Measurements from ENCODE around the gene SMG7.

The SMG7 gene

GRCh38 chr1:183467687-183468086 is 4.6 kb upstream of the SMG7 start:
- DNase-seq (ENCODE audit: low read depth in 2 of 2) = no peak

DNA sequence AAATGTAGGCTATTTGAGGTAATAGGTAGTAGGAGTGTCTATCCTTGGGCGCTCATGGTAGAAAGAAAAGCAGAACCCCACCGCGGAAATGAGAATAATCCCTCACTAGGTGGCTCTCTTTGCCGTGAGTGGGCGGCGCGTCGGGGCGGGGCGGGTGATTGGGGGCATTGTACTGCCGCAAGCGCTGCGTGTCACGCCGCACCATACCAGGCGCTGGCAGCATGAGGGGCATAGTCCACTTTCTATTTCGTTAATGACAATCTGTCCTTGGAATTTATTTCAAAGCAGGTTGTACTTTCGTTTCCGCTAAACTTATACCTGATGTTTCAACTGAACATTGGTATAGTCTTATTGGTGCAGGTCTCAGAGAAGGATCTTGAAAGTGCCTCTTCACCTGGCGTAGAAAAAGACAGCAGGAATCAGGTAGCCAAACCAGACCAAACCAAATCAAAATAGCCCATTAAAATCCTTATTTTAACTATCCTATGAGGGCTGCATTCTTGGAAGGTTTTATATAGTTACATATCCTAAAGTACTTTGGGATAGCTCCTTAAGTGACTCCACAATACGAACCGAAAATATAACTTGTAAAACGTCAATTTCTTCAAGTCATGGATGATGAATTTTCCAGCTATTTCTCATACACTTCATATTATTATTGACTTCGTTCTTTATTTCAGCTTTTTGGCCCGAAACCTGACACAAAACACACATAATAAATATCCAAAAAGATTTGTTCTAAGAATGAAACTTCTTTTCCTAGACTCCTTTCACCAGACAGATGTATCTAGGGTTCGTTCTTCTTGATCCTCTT is 1.9 kb upstream of the SMG7 start:
- peak; percentile 80 to 89 for DNase-seq (ENCODE audit: low read depth in 2 of 2)

DNA sequence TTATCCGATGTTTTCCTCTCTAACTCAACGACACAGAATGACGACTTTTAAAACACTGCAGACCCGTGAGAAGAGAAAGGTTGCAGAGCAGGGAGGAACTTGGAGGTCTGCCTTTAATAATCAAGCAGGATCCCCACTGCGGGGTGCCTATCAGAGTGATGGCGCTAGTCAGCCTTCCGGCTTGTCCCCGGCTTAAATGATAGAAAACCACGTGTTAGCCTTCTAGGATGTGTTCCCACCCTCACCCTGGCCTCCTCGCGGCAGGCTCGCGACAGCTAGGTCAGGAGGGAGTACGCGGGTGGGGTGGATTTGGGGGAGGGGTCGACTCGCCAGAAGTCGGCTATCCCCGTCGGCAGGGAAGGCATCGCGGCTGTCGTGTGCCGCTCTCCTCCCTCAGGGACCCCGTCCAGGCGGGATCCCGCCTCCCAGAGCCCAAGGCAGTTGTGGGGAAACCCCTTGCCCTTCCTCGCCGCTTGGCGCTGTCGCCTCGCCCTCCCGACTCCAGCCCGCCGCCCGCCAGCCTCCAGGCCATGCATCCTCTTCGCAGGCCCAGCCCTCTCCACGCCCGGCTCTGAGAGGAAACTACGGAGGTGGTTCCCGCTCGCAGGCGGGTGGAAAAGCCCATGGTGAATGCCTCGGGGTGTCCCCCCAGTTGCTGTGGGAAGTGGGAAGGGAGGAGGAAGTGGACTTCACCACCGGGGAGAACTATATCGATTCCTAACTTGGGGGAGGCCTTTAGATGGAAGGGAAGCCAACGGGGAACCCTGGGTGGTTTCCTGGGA is 1.1 kb upstream of the SMG7 start:
- DNase-seq (ENCODE audit: low read depth in 2 of 2) = peak; percentile 52 to 69

DNA sequence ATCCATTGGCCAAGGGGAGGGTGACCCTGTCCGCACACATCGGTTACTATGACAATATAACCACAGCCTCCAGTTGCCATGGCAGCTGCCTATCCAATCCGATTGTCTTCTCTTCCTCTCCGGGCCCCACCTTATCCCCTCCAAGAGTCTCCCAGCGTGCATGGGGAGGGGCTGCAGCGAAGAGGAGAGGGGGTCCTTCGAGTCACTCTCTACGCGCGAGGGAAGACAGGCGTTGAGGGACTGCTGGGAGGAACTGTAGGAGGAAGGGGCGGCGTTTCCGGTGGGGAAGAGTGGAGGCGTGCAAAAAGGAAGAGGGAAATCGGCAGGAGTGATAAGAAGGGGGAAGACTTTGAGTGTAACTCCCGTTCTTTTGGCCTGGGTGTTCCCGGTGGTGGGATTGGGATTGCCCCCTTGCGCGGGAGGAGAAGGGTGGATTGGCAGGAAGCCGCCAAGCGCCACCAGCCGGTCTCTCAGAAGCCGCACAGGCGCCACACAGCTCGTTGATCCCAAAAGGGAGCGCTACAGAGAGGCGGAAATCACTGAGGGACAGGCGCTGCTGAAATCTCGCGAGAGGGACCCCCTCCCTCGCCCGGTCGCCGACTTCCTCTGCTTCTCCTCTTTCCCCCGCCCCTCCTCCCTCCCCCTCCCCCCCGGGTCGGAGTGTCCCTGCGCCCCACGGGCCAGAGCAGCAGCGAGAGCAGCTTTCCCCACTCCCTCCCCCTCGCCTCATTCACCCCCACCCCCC is 384 bp upstream of the SMG7 start:
- DNase-seq (ENCODE audit: low read depth in 2 of 2) = peak; percentile 94 to 96

- DNase-seq (ENCODE audit: low read depth in 2 of 2) = no peak
Measured at GRCh38 chr1:183473217-183473536, 878 bp downstream of the SMG7 start.

DNA sequence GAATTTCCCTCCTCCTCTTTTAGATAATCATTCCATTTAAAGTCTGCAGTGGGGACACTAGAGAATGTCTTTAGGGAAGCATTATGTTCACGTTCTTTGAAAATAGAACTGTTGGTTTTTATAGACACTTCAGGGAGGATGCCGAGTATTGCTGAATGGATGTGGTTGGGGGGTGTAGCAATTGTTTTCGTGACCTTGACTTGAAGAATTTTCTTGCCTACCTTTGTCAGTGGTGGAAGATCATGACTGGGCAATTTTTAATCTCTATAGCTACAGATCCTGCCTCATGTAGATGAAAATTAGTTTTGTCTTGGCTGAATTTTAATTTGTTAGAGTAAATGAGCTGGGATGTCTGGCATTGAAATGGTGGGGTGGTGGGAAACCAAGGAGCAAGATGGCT is 3.8 kb downstream of the SMG7 start:
- DNase-seq (ENCODE audit: low read depth in 2 of 2) = no peak

DNA sequence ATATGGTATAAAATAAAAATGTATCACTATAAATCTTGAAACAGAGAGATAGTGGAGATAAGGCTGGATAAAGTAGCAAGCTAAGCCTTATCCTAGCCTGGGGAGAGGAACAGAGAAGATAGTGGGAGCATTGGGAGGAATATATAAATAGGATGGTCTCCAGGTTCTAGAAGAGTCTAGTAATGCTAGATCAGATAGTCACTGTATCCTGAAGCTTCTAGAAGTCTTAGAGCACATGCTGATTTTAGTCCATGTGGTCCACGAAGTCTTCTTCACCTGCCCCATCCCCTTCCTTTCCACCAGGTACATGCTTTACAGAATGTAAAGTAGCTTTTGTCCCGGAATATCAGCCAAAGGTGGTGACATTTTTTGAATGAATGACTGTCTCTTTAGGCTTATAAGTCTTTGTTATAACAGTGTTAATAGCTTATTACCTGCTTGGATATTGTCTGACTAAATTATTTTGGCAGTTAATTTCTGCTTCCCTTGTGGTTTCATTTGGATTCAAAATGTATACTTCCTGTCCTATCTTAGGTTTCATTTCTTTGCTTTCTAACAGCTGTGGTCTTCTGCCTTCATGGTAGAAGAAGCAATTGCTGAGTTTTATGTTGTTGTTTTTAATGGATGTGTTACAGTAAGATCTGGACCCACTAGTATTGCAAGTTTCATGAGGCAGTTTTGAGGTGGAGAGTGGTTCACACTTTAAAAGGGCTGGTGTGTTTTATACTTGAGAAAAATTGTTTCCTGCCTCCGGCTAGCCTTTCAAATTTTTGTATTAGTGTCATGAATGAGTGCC is 5.9 kb downstream of the SMG7 start:
- no peak for DNase-seq (ENCODE audit: low read depth in 2 of 2)

DNA sequence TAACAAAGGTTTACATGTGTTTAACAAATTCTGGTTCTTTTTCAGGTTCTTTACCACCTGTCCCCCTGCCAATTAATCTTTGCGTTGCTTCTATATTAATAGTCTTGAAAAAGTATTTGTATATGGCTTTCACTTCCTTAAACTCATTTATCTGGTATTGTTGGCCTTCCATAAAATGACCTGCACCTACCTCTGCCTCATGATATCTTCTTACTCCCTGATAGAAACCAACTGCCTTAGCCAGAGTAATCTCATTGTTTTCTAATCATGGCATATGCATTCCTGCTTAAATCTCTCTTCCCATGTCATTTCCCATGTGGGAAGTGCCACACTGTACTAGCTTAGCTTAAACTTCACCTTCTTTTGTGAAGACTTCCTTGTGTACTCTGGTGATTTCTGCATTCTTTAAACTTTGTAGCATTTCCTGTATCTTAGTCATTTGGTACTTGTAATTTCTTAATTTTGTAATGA is 8.7 kb downstream of the SMG7 start:
- no peak for DNase-seq (ENCODE audit: low read depth in 2 of 2)

DNA sequence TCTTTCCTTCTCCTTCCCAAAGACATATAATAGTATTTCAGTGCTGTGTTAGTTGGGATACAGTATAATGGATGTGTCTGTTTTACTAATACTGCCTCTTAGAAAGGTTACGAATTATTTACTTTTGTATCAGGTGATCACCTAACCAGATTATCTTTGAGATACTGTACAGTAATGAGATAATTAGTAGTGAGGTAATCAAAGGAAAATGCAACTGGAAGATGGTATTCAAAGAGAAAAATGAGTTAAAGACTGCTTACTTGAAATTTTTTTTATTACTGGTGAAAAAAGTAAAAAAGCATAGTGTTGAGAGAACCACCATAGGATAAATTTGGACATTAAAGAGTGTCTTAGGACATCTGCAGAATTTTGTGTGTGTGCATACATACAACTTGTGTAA is 10.9 kb downstream of the SMG7 start:
- DNase-seq (ENCODE audit: low read depth in 2 of 2) = no peak

GRCh38 chr1:183484254-183484653 is 12.0 kb downstream of the SMG7 start:
- no peak for DNase-seq (ENCODE audit: low read depth in 2 of 2)

- DNase-seq (ENCODE audit: low read depth in 2 of 2) = no peak
Measured at GRCh38 chr1:183484851-183485250, 12.6 kb downstream of the SMG7 start.

GRCh38 chr1:183487674-183488442 is 15.6 kb downstream of the SMG7 start:
- DNase-seq (ENCODE audit: low read depth in 2 of 2) = no peak

DNA sequence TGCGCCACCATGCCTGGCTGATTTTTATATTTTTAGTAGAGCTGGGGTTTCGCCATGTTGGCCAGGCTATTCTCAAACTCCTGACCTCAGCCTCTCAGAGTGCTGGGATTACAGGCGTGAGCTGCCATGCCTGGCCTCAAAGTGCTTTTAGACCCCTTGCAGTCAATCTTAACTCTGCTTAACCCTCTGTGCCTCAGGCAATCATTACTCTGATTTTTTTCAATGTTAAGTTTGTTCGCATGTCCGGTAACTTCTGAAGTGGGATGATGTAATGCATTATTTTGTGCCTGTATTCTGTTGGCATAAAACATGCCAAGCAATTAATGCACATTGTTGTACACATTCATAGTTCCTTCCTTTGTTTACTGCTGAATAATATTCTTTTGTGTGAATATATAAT is 18.6 kb downstream of the SMG7 start:
- no peak for DNase-seq (ENCODE audit: low read depth in 2 of 2)

GRCh38 chr1:183493540-183494245 is 21.4 kb downstream of the SMG7 start:
- no peak for DNase-seq (ENCODE audit: low read depth in 2 of 2)

DNA sequence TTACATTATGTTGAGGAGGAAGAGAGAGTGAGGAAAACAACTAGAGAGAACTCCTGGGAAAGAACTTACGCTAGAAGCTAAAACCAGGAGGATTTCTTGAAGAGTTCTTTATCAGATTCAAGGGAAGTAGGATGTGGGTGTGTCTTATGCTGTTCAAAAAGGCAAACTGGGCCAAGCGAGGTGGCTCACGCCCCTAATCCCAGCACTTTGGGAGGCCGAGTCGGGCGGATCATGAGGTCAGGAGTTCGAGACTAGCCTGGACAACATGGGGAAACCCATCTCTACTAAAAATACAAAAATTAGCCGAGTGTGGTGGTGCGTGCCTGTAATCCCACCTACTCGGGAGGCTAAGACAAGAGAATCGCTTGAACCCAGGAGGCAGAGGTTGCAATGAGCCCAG is 23.1 kb downstream of the SMG7 start:
- DNase-seq (ENCODE audit: low read depth in 2 of 2) = no peak

GRCh38 chr1:183497218-183497617 is 24.9 kb downstream of the SMG7 start:
- no peak for DNase-seq (ENCODE audit: low read depth in 2 of 2)

- no peak for DNase-seq (ENCODE audit: low read depth in 2 of 2)
Measured at GRCh38 chr1:183498342-183498991, 26.2 kb downstream of the SMG7 start.

GRCh38 chr1:183505454-183506089 is 33.3 kb downstream of the SMG7 start:
- DNase-seq (ENCODE audit: low read depth in 2 of 2) = no peak

GRCh38 chr1:183506561-183506960 is 34.3 kb downstream of the SMG7 start:
- no peak for DNase-seq (ENCODE audit: low read depth in 2 of 2)
